A204.1 (cell line): ENCODE measurements around the gene AKR1B1.
"Not testable (repeated sequence)": the region's sequence is repeated elsewhere in the genome, so short reads cannot be mapped to it uniquely, and the experiment has no call there.

Source experiments
- FAIRE-seq: peaks from 2 replicates; lab custom pipeline; 2012; peaks lifted over from hg19 to GRCh38; lab: Jason Lieb, UNC

The AKR1B1 gene

GRCh38 chr7:134458806-134459698, at the start of gene AKR1B1:
TSS of gene AKR1B1 (minus strand) at chr7:134459100. CDS start at chr7:134459062, 38 bp downstream.
- FAIRE-seq: no peak

- no peak for FAIRE-seq
These were observed 47.0 kb upstream of the AKR1B1 start for GRCh38 chr7:134505856-134506255.

GRCh38 chr7:134504660-134505164, 45.8 kb upstream of the AKR1B1 start:
- FAIRE-seq: no peak

- peak; percentile 91 for FAIRE-seq
These were observed 43.8 kb upstream of the AKR1B1 start for GRCh38 chr7:134502463-134503371.

GRCh38 chr7:134500982-134501381, 42.1 kb upstream of the AKR1B1 start:
- no peak for FAIRE-seq

- FAIRE-seq: no peak
These were observed 41.5 kb upstream of the AKR1B1 start for GRCh38 chr7:134500406-134500805.

- no peak for FAIRE-seq
These were observed 36.6 kb upstream of the AKR1B1 start for GRCh38 chr7:134495546-134495945.

- FAIRE-seq: no peak
These were observed 34.2 kb upstream of the AKR1B1 start for GRCh38 chr7:134493091-134493490.

- FAIRE-seq: not testable (repeated sequence)
These were observed 28.8 kb upstream of the AKR1B1 start for GRCh38 chr7:134487721-134488120.

- no peak for FAIRE-seq
These were observed 26.3 kb upstream of the AKR1B1 start for GRCh38 chr7:134485203-134485602.

GRCh38 chr7:134483296-134483695, 24.4 kb upstream of the AKR1B1 start:
- no peak for FAIRE-seq

- no peak for FAIRE-seq
These were observed 24.0 kb upstream of the AKR1B1 start for GRCh38 chr7:134482858-134483257.

GRCh38 chr7:134481167-134481566, 22.3 kb upstream of the AKR1B1 start:
- no peak for FAIRE-seq

GRCh38 chr7:134480730-134481129, 21.8 kb upstream of the AKR1B1 start:
- FAIRE-seq: no peak

GRCh38 chr7:134480202-134480601, 21.3 kb upstream of the AKR1B1 start:
- FAIRE-seq: no peak

GRCh38 chr7:134478707-134479106, 19.8 kb upstream of the AKR1B1 start:
- no peak for FAIRE-seq

GRCh38 chr7:134477954-134478353, 19.1 kb upstream of the AKR1B1 start:
- FAIRE-seq: no peak

- FAIRE-seq: no peak
These were observed 17.1 kb upstream of the AKR1B1 start for GRCh38 chr7:134476044-134476443.

GRCh38 chr7:134474828-134475227, 15.9 kb upstream of the AKR1B1 start:
- no peak for FAIRE-seq

GRCh38 chr7:134473861-134474291, 15.0 kb upstream of the AKR1B1 start:
- no peak for FAIRE-seq

GRCh38 chr7:134472572-134473244, 13.8 kb upstream of the AKR1B1 start:
- FAIRE-seq: no peak

GRCh38 chr7:134470864-134471263, 12.0 kb upstream of the AKR1B1 start:
- FAIRE-seq: no peak
